B cell (primary cell): Measurements from ENCODE around the gene NKTR. TPM values are rescaled to one million over a fixed set of nuclear protein-coding genes. Genes with fewer than 3 reads are reported as not detected.

Experiments
- ATAC-seq: fragments of 200-7000 bp; cut with Tn5 transposase; one replicate; pipeline ENCODE4 v1.10.0; 2021; ENCODE audit warnings: low read depth, mild to moderate bottlenecking, moderate number of reproducible peaks, moderate library complexity
- CTCF ChIA-PET: fragments of 350-600 bp; sonication (Branson Sonifier 250); formaldehyde crosslinking; loops from one replicate; lab custom pipeline; 2021; ENCODE audit warnings: antibody characterized with exemption, inconsistent platforms; lab: Charles Lee
- POLR2A ChIA-PET: fragments of 350-600 bp; sonication (Branson Sonifier 250); formaldehyde crosslinking; loops from one replicate; lab custom pipeline; 2021; ENCODE audit warnings: antibody characterized with exemption; lab: Charles Lee
- DNase-seq: peaks from one replicate; pipeline ENCODE4 v3.0.0; 2013
- H2AFZ ChIP-seq: 2 replicates; pipeline ENCODE4 v1.6.1; 2012; ENCODE audit warnings: mild to moderate bottlenecking, low read depth, low read length; ENCODE audit not compliant: insufficient read depth, poor library complexity, severe bottlenecking
- H3K27ac ChIP-seq, 2 donors: 1 replicate in 1 of 2; 2 replicates in 1 of 2; pipeline ENCODE4 v1.5.1; 2012 to 2013; ENCODE audit warnings: low read length in 2 of 2, mild to moderate bottlenecking in 2 of 2, moderate library complexity in 1 of 2
- H3K27me3 ChIP-seq, 4 experiments: fragments of 200-600 bp in 1 of 4; sonication (generic) in 1 of 4; replicated peaks in 1 of 4; 1 replicate in 2 of 4; 2 replicates in 2 of 4; pipeline versions ENCODE4 v1.6.1 to v1.7.0; 2013 to 2016; ENCODE audit warnings: low read length in 3 of 4, mild to moderate bottlenecking in 2 of 4, mixed read lengths in 1 of 4, moderate library complexity in 1 of 4; ENCODE audit not compliant: insufficient read depth in 4 of 4, control insufficient read depth in 3 of 4; ENCODE audit errors: control extremely low read depth in 1 of 4
- H3K36me3 ChIP-seq, 2 experiments: replicated peaks in 1 of 2; 1 replicate in 1 of 2; 2 replicates in 1 of 2; pipeline versions ENCODE4 v1.6.1 to v1.7.1; 2013; ENCODE audit warnings: low read length in 1 of 2; ENCODE audit not compliant: insufficient read depth in 2 of 2, control insufficient read depth in 1 of 2; ENCODE audit errors: control extremely low read depth in 1 of 2, extremely low read depth in 1 of 2
- H3K4me1 ChIP-seq, 2 donors: fragments of 200-600 bp in 1 of 2; sonication (generic) in 1 of 2; 1 replicate in 1 of 2; 2 replicates in 1 of 2; pipeline versions ENCODE4 v1.5.1 to v1.6.1; 2013 to 2017; ENCODE audit warnings: low read length in 2 of 2; ENCODE audit not compliant: control insufficient read depth in 2 of 2, insufficient read depth in 2 of 2
- H3K4me2 ChIP-seq: replicated peaks from 2 replicates; pipeline ENCODE3; 2012; ENCODE audit warnings: mild to moderate bottlenecking, low read depth, low read length; ENCODE audit not compliant: poor library complexity, severe bottlenecking
- H3K4me3 ChIP-seq, 5 experiments: fragments of 200-600 bp in 1 of 5; sonication (generic) in 1 of 5; 1 replicate in 3 of 5; 2 replicates in 2 of 5; pipeline versions ENCODE4 v1.5.1 to v1.7.0; 2011 to 2016; ENCODE audit warnings: low read length in 4 of 5, mild to moderate bottlenecking in 4 of 5, low read depth in 2 of 5, control low read depth in 1 of 5, moderate library complexity in 1 of 5; ENCODE audit not compliant: insufficient read depth in 1 of 5; ENCODE audit errors: control extremely low read depth in 1 of 5, extremely low read depth in 1 of 5
- H3K79me2 ChIP-seq: fragments of 200-600 bp; sonication (generic); one replicate; pipeline ENCODE4 v1.6.0; 2016; ENCODE audit warnings: low read length; ENCODE audit not compliant: control insufficient read depth, insufficient read depth
- H3K9ac ChIP-seq: fragments of 200-600 bp; sonication (generic); 2 replicates; pipeline ENCODE4 v1.6.1; 2017; ENCODE audit warnings: mild to moderate bottlenecking, low read length, moderate library complexity
- H3K9me3 ChIP-seq, 3 donors: one replicate each; pipeline versions ENCODE4 v1.6.1 to v1.7.1; 2013; ENCODE audit warnings: low read length in 2 of 3; ENCODE audit not compliant: control insufficient read depth in 2 of 3, insufficient read depth in 1 of 3; ENCODE audit errors: control extremely low read depth in 1 of 3
- H4K20me1 ChIP-seq: 2 replicates; pipeline ENCODE4 v1.6.0; 2012; ENCODE audit warnings: mild to moderate bottlenecking, low read length; ENCODE audit not compliant: insufficient read depth, control insufficient read depth, poor library complexity, severe bottlenecking
- H3K27ac Mint-ChIP-seq: one replicate; pipeline ENCODE4 v1.8.0; 2021; ENCODE audit warnings: mixed read lengths
- H3K27me3 Mint-ChIP-seq: one replicate; pipeline ENCODE4 v1.8.0; 2021; ENCODE audit warnings: mixed read lengths
- H3K4me1 Mint-ChIP-seq: one replicate; pipeline ENCODE4 v1.8.0; 2021; ENCODE audit warnings: mixed read lengths
- H3K4me3 Mint-ChIP-seq: one replicate; pipeline ENCODE4 v1.8.0; 2021; ENCODE audit warnings: mixed read lengths
- H3K9me3 Mint-ChIP-seq: one replicate; pipeline ENCODE4 v1.8.0; 2022; ENCODE audit warnings: mixed read lengths; ENCODE audit not compliant: insufficient read depth
- CTCF ChIP-seq: fragments of 200-600 bp; IDR thresholded peaks from one replicate; pipeline ENCODE4 v1.8.0; 2022; ENCODE audit warnings: antibody characterized with exemption, mild to moderate bottlenecking
- EZH2 ChIP-seq: IDR thresholded peaks from 2 replicates; pipeline ENCODE4 v1.6.1; 2012; ENCODE audit warnings: borderline replicate concordance, low read depth, mild to moderate bottlenecking, moderate library complexity, low read length; ENCODE audit not compliant: insufficient read depth, poor library complexity, severe bottlenecking
- WGBS: methylation state at CpG from one replicate; pipeline ENCODE4 v1.1.5; 2013; ENCODE audit warnings: missing lambda C conversion rate; ENCODE audit not compliant: insufficient coverage; 5-methylcytosine and 5-hydroxymethylcytosine counted together
- intact Hi-C: fragments of 100-400 bp; cut with micrococcal nuclease; formaldehyde crosslinking; loops from one replicate; pipeline ENCODE4 v1.10.0; 2022
- polyA plus RNA-seq: library from polyadenylated mRNA; depleted of rRNA; stranded (reverse); fragments of >200 nt; gene quantifications from 2 replicates; pipeline ENCODE4 v1.2.3, GENCODE V29; 2012
- total RNA-seq, 2 donors: library from RNA; stranded (reverse); fragments of 120-200 nt in 1 of 2; gene quantifications; 1 replicate in 1 of 2; 2 replicates in 1 of 2; pipeline versions ENCODE4 v1.2.3 to v1.2.4, GENCODE V29; 2013 to 2022

The NKTR gene
- total and polyA plus RNA-seq, 2 donors (not counting 1 experiment from before 2014, with no cell fraction given) = 58.0 to 227 TPM

GRCh38 chr3:42667096-42667522 is 66.6 kb downstream of the NKTR start:
- ATAC-seq (no peak), DNase-seq (no peak)
- intact Hi-C loops = no loop called here
- Mint-ChIP-seq H3K27ac (no peak overlapping the region), H3K27me3 (no peaks in the 10 kb centered on the region), H3K4me1 (peaks cover 13% of the 10 kb centered on the region), H3K4me3 (no peak overlapping the region), H3K9me3 (no peaks in the 10 kb centered on the region)
- WGBS = 87% methylated on average over 6 of the region's 7 CpGs
- no peak overlapping the region for H3K27ac ChIP-seq
- no peak overlapping the region for H2AFZ ChIP-seq
- TF ChIP-seq EZH2 = no peak
- no peak for TF ChIP-seq CTCF
- H3K27me3 ChIP-seq = no peaks in the 10 kb centered on the region
- no peak overlapping the region for H3K4me3 ChIP-seq
- no peaks in the 10 kb centered on the region for H4K20me1 ChIP-seq
- ChIA-PET CTCF (no interaction called here), POLR2A (no interaction called here)
- H3K9ac ChIP-seq = no peak overlapping the region
- peaks cover 0 to 8% (median 1%) of the 10 kb centered on the region in 3 donors for H3K9me3 ChIP-seq
- peaks cover 13 to 22% of the 10 kb centered on the region in 2 donors for H3K4me1 ChIP-seq
- no peaks in the 10 kb centered on the region for H3K36me3 ChIP-seq
- no peak overlapping the region for H3K4me2 ChIP-seq
- no peaks in the 10 kb centered on the region for H3K79me2 ChIP-seq

- Histone ChIP-seq H3K4me3 (no peak overlapping the region), H3K4me2 (no peak overlapping the region), H3K36me3 (no peaks in the 10 kb centered on the region), H3K27ac (no peak overlapping the region), H3K79me2 (no peaks in the 10 kb centered on the region), H3K9ac (no peak overlapping the region), H2AFZ (no peak overlapping the region), H3K4me1 (peaks cover 13 to 21% of the 10 kb centered on the region in 2 donors), H4K20me1 (no peaks in the 10 kb centered on the region), H3K9me3 (peaks cover 0 to 8% (median 1%) of the 10 kb centered on the region in 3 donors), H3K27me3 (no peaks in the 10 kb centered on the region)
- peaks cover 13% of the 10 kb centered on the region for H3K4me1 Mint-ChIP-seq
- intact Hi-C loops = no loop called here
- TF ChIP-seq EZH2 (no peak), CTCF (no peak)
- no peaks in the 10 kb centered on the region for H3K27me3 Mint-ChIP-seq
- ChIA-PET POLR2A (no interaction called here), CTCF (no interaction called here)
- no peak overlapping the region for H3K27ac Mint-ChIP-seq
- 84% methylated on average over 6 of the region's 8 CpGs for WGBS
- no peak overlapping the region for H3K4me3 Mint-ChIP-seq
- DNase-seq (no peak), ATAC-seq (no peak)
- no peaks in the 10 kb centered on the region for H3K9me3 Mint-ChIP-seq
Measured at GRCh38 chr3:42667523-42668412, 67.3 kb downstream of the NKTR start.
